ELF-1 (cell line): ENCODE results near the gene TMA7.
"Not testable (repeated sequence)": the region's sequence is repeated elsewhere in the genome, so short reads cannot be mapped to it uniquely, and the experiment has no call there.

Experiments used
- DNase-seq: peaks from one replicate; pipeline ENCODE4 v3.0.0-alpha.2; 2016; ENCODE audit warnings: low read depth, low spot score

The TMA7 gene

DNA sequence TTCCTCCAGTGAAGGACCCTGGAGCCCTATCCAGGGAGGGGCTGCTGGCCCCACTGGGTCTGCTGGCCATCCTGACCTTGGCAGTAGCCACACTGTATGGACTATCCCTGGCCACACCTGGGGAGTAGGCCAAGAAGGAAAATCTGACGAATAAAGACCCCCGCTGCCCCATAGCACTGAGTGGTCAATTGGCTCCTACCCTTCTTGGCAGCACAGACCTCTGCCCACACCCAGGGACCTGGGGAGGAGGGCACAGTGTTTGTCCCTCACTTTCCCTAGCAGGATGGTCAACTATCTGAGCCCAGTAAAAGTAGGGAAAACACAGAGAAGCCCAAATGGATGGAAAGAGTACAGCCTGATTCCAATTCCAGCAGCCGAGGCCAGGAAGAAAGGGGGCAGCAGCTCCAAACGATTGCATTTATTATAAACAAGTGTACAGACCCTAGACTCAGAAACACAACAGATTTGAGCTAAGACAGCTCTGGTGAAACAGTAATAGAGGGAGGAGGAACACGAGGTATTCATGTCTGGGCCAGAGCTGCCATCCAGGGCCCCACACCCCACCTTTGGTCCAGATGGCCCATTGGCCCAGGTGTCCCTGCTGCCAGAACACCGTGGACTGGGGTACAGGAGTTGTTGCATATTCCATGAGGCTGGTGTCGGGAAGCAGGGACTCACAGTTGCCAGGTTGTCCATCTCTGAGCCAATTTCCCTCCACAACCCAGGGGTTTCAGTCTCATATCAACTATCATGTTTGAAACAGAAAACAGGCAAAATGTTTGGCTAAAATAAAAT is 27.6 kb downstream of the TMA7 start:
- no peak for DNase-seq

- DNase-seq = no peak
Measured at GRCh38 chr3:48468329-48468731, 28.3 kb downstream of the TMA7 start.

DNA sequence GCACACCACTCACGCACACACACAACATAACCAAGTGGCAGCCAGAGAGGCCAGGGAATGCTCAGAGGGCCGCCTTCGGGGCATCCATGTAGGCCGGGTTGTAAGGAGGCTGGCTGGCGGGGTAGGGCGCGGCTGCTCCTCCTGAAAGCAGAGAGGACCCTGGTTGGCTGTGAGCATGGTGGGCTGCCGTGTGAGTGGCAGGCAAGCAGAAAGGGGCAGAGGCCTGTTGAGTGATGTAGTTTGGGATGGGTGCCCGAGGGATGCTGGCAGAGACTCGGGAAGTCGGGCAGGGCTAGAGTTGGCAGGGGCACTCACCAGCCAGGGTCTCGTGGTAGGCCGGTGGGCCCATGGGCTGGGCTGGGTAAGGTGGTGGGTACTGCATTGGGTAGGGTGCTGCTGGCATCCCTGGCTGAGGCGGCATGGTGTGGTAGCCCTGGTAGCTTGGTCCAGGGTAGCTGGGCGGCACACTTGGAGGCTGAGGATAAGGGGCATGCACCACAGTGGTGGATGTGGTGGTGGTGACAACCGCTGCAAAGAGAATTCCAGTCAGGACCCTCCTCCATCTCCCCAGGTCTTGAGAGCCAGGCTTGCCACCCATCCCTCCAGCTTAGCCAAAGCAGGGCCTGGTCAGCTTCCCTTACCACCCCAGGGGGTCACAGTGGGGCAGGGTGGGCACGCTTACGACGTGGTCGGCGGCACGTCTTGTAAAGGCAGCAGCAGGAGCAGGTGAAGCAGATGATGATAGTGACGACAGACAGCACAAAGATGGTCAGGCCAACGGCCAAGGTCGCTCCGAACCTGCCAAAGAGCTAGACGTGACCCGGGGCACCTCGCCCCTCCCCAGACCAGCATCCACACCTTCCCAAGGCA is 29.2 kb downstream of the TMA7 start:
- no peak for DNase-seq

DNA sequence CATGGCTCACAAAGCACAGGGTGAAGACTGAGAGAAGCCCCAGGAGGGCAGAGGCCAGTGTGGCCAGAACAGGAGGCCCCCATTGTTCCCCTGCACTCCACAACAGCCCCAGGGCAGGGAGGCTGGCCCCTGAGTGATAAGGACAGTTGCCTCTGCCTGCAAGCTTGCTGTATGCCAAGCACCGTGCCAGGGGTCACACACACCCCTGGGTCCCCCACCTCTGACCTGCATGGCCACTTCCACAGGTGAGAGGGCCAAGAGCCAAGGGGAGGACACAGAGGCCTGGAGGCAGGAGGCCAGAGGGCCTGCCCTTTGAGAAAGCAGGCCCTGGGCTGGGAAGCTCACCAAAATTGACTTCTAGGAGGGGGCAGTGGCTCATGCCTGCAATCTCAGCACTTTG is 30.2 kb downstream of the TMA7 start:
- peak; percentile 59 for DNase-seq

GRCh38 chr3:48472673-48472922 is 32.5 kb downstream of the TMA7 start:
- DNase-seq = no peak

DNA sequence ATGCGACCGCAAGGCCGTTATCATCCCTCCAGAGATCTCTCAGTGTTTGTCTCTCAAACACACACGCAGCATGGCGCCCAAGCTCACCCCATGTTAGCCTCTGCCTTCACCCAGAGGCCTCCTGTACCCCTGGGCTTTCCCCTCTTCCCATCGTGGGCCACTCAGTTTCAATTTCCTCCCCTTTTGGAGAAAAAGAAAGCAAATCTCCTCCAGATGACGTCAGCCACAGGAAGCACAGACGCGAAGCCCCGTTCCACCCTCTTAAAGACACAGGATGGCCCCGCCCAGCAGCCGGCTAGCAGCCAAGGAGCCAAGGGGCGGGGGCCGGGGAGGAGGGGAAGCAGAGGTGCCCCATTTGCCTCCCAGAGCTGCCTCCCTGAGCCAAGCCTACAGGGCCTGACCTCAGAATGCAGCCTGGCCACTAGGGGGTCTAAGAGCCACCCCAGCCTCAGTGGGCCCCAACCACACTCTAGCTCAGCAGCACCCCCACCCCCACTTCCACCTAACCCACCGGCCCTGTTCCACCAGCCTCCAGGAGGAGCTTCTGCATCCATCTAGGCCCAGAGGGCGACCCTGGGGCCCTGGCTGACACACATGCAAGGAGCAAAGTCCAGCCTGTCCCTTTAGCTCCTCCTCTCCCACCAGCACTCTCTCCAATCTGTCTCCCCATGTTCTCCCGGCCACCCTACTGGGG is 33.0 kb downstream of the TMA7 start:
- peak; percentile 97 for DNase-seq

- DNase-seq = no peak
Measured at GRCh38 chr3:48473617-48473952, 33.5 kb downstream of the TMA7 start.

DNA sequence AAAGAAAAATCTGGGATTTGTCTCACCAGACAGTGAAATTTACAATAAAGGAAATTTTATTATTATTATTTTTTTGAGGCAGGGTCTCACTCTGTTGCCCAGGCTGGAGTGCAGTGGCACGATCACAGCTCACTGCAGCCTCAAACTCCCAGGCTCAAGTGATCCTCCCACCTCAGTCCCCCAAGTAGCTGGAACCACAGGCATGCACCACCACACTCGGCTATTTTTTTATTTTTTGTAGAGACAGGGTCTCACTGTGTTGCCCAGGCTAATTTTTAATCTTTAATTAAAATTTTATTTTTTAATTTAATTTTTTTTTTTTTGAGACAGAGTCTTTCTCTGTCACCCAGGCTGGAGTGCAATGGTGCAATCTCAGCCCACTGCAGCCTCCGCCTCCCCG is 34.0 kb downstream of the TMA7 start:
- DNase-seq = not testable (repeated sequence)

GRCh38 chr3:48474619-48475018 is 34.6 kb downstream of the TMA7 start:
- DNase-seq = peak; percentile 96

- DNase-seq = peak; percentile 46
Measured at GRCh38 chr3:48475188-48475587, 35.1 kb downstream of the TMA7 start.

DNA sequence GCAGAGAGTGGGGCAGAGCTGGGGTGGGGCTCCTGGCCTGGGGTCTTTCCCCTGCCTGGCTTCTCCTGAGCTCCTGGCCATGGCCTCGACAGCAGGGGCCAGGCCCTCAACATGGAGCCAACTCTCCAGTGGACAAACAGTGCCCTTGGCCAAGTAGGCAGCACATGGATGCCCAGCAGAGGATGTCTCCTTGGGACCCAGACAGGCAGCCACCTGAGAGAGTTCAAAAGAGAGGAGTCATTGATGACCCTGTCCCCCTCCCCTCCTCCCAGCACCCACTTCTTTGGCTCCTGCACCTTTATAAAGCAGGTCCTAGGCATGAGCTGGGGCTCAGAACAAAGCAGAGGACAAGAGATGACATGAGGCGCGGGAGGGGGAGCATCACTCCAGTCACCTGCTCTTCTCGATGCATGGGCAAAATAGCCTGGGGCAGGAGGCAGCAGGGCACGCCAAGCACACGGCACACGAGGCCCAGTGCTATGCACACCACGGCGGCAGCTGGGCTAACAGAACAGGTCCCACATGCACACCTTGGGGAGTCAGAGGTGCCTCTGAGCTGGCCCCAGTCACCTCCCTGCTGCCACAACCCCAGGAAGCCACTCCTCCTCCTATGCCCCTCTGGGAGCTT is 36.5 kb downstream of the TMA7 start:
- DNase-seq = no peak

DNA sequence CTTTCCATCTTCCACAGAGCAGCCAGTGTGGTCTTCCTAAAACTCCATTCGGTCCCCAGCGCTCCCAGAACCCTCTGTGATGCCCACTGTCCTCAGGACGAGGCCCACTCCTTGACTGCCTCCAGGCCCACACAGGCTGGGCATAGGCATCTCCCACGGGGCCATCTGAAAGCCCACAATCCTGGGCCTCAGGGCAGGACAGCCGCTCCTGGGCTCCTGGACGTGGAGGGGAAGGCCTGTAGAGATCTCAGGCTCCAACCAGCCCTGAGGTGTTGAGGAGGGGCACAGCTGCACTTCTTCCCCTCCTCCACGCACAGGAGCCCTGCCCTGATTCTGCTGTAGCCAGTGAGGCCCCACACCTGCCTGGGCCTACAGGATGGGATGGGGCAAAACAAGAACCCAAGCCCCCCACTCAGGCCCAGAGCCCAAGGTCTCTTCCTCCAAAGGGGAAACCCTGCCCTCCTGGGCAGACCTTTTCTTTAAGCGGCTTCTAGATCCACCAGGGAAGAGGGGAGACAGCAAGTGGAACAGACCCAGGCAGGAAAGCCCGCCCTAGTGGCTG is 38.0 kb downstream of the TMA7 start:
- no peak for DNase-seq

GRCh38 chr3:48478626-48479555 is 38.8 kb downstream of the TMA7 start:
- DNase-seq = no peak

DNA sequence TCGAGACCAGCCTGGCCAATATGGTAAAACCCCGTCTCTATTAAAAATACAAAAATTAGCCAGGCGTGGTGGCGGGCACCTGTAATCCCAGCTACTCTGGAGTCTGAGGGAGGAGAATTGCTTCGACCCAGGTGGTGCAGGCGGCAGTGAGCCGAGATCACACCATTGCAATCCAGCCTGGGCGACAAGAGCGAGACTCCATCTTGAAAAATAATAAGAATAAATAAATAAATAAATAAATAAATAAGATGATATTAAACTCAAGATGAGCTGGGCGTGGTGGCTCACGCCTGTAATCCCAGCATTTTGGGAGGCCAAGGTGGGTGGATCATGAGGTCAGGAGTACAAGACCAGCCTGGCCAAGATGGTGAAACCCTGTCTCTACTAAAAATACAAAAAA is 40.8 kb downstream of the TMA7 start:
- DNase-seq = peak; percentile 0

GRCh38 chr3:48482822-48483221 is 42.8 kb downstream of the TMA7 start:
- not testable (repeated sequence) for DNase-seq

GRCh38 chr3:48486952-48487351 is 46.9 kb downstream of the TMA7 start:
- no peak for DNase-seq

DNA sequence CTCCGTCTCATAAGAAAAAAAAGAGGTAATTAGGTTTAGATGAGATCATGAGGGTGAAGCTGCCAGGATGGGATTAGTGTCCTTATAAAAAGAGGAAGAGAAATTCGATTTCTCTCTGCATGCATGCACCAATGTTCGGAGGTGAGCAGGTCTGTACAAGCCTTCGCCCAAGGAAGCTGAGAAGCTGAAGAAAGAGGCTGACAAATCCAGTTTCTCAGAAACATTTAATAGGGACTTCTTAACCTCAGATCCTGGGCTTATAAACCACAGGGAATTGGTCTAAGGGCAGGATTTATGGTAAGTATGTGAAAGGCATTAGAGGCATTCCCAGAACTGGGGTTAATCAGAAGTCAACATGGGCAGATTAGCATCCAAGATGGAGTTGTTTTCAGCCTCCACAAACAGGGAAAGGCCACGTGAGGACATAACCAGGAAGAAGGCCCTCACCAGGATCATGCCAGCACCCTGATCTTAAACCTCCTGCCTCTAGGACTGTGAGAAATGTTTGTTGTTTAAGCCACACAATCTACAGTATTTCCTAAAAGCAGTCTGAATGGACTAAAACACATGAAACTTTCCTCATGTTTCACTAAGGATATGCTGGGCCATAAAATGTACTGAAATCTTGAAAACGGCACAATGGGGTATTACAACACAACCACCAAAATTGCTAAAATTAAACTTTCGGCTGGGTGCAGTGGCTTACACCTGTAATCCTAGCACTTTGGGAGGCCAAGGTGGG is 52.6 kb downstream of the TMA7 start:
- DNase-seq = no peak

DNA sequence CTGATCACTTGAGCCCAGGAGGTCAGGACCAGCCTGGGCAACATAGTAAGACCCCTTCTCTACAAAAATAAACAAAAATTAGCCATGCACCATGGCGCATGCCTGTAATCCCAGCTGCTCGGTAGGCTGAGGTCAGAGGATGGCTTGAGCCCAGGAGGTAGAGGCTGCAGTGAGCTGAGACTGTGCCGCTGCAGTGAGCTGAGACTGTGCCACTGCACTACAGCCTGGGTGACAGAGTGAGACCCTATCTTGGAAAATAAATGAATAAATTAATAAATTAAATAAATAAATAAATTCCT is 53.1 kb downstream of the TMA7 start:
- no peak for DNase-seq
